CD4-positive, alpha-beta T cell treated with Interferon alpha-2 for 1 hour (primary cell): ENCODE measurements around the gene SMIM22.
"Not testable (repeated sequence)": the region's sequence is repeated elsewhere in the genome, so short reads cannot be mapped to it uniquely, and the experiment has no call there.

ENCODE experiments used
- DNase-seq, 2 donors: peaks; one replicate each; pipeline ENCODE4 v3.0.0-alpha.2; 2020 to 2022

The SMIM22 gene

GRCh38 chr16:4769306-4769638, 25.9 kb upstream of the SMIM22 start:
- DNase-seq: no peak

- DNase-seq: no peak
Observed at GRCh38 chr16:4771646-4772045, 23.5 kb upstream of the SMIM22 start.

GRCh38 chr16:4772351-4772750, 22.8 kb upstream of the SMIM22 start:
- DNase-seq: no peak

- no peak for DNase-seq
Observed at GRCh38 chr16:4775005-4775404, 20.2 kb upstream of the SMIM22 start.

- DNase-seq: no peak
Observed at GRCh38 chr16:4776141-4776705, 18.9 kb upstream of the SMIM22 start.

GRCh38 chr16:4777339-4778049, 17.7 kb upstream of the SMIM22 start:
- DNase-seq: no peak

- DNase-seq: no peak
Observed at GRCh38 chr16:4778050-4778392, 17.1 kb upstream of the SMIM22 start.

GRCh38 chr16:4780235-4780634, 14.9 kb upstream of the SMIM22 start:
- DNase-seq: no peak

- no peak for DNase-seq
Observed at GRCh38 chr16:4783251-4783950, 11.8 kb upstream of the SMIM22 start.

- DNase-seq: no peak
Observed at GRCh38 chr16:4783951-4784336, 11.2 kb upstream of the SMIM22 start.

- DNase-seq: not testable (repeated sequence)
Observed at GRCh38 chr16:4784444-4784987, 10.7 kb upstream of the SMIM22 start.

GRCh38 chr16:4785758-4786433, 9.3 kb upstream of the SMIM22 start:
- no peak for DNase-seq

GRCh38 chr16:4787068-4787467, 8.1 kb upstream of the SMIM22 start:
- no peak for DNase-seq

- DNase-seq: no peak
Observed at GRCh38 chr16:4787627-4788482, 7.3 kb upstream of the SMIM22 start, which contains the start of gene SEPTIN12. Gene SEPTIN12 (minus strand): TSS chr16:4788345. CDS start chr16:4787645, 700 bp downstream.

GRCh38 chr16:4788489-4788889, 6.7 kb upstream of the SMIM22 start:
- no peak for DNase-seq

- DNase-seq: no peak
Observed at GRCh38 chr16:4788910-4789309, 6.3 kb upstream of the SMIM22 start.

GRCh38 chr16:4790261-4790660, 4.9 kb upstream of the SMIM22 start:
- no peak for DNase-seq

- no peak for DNase-seq
Observed at GRCh38 chr16:4790871-4791270, 4.3 kb upstream of the SMIM22 start.

- DNase-seq: no peak
Observed at GRCh38 chr16:4792951-4793513, 2.1 kb upstream of the SMIM22 start.

GRCh38 chr16:4795828-4796572, 831 bp downstream of the SMIM22 start:
- no peak for DNase-seq
